Activated naive CD4-positive, alpha-beta T cell treated with anti-CD3 and anti-CD28 coated beads for 36 hours (primary cell): Measurements from ENCODE around the gene ASCL5. TPM values are rescaled to one million over a fixed set of nuclear protein-coding genes. Genes with fewer than 3 reads are reported as not detected.

ENCODE experiments used
- CTCF ChIA-PET: fragments of 350-600 bp; sonication (Branson Sonifier 250); formaldehyde crosslinking; loops from one replicate; lab custom pipeline; 2021; ENCODE audit warnings: antibody characterized with exemption; lab: Charles Lee
- DNase-seq: peaks from one replicate; pipeline ENCODE4 v3.0.0-alpha.2; 2020
- H3K27ac Mint-ChIP-seq: one replicate; pipeline ENCODE4 v1.8.0; 2021; ENCODE audit warnings: mild to moderate bottlenecking, mixed read lengths
- H3K27me3 Mint-ChIP-seq: one replicate; pipeline ENCODE4 v1.8.0; 2021; ENCODE audit warnings: low read depth, mixed read lengths
- H3K36me3 Mint-ChIP-seq: one replicate; pipeline ENCODE4 v1.8.0; 2021; ENCODE audit warnings: low read depth, mixed read lengths
- H3K4me1 Mint-ChIP-seq: one replicate; pipeline ENCODE4 v1.8.0; 2021; ENCODE audit warnings: low read depth, mixed read lengths
- H3K4me3 Mint-ChIP-seq: one replicate; pipeline ENCODE4 v1.8.0; 2021; ENCODE audit warnings: mild to moderate bottlenecking, moderate library complexity, mixed read lengths
- H3K9me3 Mint-ChIP-seq: one replicate; pipeline ENCODE4 v1.8.0; 2021; ENCODE audit warnings: mixed read lengths
- intact Hi-C: fragments of 100-400 bp; cut with micrococcal nuclease; formaldehyde crosslinking; loops from one replicate; pipeline ENCODE4 v1.15.1; 2023
- total RNA-seq, 2 experiments: library from RNA; stranded (reverse); gene quantifications; one replicate each; pipeline ENCODE4 v1.2.3, GENCODE V29; 2021

Gene ASCL5
- total RNA-seq, 2 experiments from 2014 or later: not detected

DNA sequence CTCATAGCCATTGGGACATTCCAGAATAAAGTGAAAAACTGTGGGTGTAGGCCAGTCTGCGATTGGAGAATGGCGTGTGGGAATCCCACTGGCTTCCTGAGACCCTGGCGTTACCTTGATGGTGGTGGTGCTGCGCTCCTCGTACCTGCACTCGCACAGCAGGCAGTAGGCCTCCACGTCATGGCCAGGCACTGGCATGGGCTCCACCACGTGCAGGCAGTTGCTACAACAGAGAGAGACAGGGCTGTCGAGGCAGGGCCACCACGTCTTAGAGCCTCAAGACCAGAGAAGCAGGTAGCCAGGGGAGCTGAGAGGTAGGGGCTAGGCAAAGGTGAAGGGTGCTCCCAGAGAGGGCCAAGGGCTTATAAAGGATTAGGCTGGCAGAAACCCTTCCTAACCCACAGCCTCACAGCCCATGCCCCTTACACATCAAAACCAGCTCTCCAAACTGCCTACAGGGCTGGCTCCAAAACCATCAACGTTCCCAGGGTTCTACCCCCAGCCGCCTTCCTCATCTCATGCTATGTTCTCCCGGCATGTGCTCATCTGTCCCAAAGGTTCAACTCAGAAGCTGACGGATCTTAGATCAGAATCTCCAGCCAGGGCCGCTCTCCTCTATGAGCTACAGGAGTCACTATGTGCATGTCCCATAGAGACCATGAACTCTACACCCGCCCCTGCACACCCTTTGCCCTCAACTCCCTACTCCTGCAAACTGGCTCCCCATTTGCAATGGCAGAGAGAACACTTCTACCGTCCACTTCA is 19.8 kb upstream of the ASCL5 start:
- Mint-ChIP-seq H3K4me1 (no peaks in the 10 kb centered on the region), H3K36me3 (peaks cover 7% of the 10 kb centered on the region), H3K9me3 (no peaks in the 10 kb centered on the region), H3K27ac (no peak overlapping the region), H3K27me3 (no peaks in the 10 kb centered on the region), H3K4me3 (no peak overlapping the region)
- DNase-seq: no peak
- CTCF ChIA-PET: interaction anchor here (1.3 to 5.1 kb wide), 2 partner anchors 28 to 76 kb away, joined by 3 to 23 read pairs; no protein-coding TSS in a partner anchor
- intact Hi-C loops: no loop called here

DNA sequence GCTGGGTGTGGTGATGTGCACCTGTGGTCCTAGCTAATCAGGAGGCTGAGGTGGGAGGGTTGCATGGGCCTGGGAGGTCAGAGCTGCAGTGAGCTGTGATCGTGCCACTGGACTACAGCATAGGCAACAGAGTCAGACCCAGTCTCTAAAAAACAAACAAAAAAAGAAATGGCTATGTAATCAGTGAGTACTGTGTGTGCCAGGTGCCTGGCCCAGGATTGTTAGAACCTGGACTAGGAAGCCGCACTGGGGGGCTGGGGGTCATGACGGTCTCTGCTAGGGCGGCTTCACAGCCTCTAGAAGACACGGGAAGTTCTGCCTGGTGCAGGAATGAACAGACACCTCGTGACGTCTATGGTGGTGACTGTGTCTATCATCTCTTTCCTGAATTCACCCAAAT is 18.8 kb upstream of the ASCL5 start:
- Mint-ChIP-seq H3K4me1 (no peaks in the 10 kb centered on the region), H3K4me3 (no peak overlapping the region), H3K27me3 (no peaks in the 10 kb centered on the region), H3K9me3 (no peaks in the 10 kb centered on the region), H3K27ac (no peak overlapping the region), H3K36me3 (peaks cover 10% of the 10 kb centered on the region)
- CTCF ChIA-PET: interaction anchor here (0.6 to 5.1 kb wide), 2 partner anchors 77 to 1259 kb away, joined by 4 to 23 read pairs; no protein-coding TSS in a partner anchor
- DNase-seq: no peak
- intact Hi-C loops: no loop called here

DNA sequence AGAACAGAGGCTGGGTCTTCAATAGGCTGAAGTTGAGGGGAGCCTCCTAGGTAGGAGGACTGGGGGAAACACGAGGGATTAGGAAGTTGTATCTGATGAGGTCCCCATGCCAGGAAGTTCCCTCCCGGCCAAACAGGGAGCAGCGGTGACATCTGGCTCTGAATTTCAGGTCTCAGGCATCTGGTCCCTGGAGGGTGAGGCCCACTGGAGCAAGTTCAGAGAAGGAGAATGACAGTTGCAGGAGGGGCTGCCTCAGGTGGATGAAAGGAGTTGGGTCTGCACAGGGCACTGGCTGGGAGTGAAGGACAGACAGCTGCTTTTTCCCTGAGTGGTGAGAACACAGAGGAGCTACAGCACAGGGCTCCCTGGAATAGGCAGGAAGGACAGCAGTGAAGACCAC is 18.1 kb upstream of the ASCL5 start:
- DNase-seq: no peak
- H3K27ac Mint-ChIP-seq: no peak overlapping the region
- CTCF ChIA-PET: interaction anchor here (0.6 to 5.1 kb wide), 2 partner anchors 77 to 1260 kb away, joined by 4 to 23 read pairs; no protein-coding TSS in a partner anchor
- intact Hi-C loops: no loop called here
- no peaks in the 10 kb centered on the region for H3K27me3 Mint-ChIP-seq
- H3K9me3 Mint-ChIP-seq: no peaks in the 10 kb centered on the region
- H3K36me3 Mint-ChIP-seq: peaks cover 10% of the 10 kb centered on the region
- H3K4me3 Mint-ChIP-seq: no peak overlapping the region
- no peaks in the 10 kb centered on the region for H3K4me1 Mint-ChIP-seq

GRCh38 chr1:201144701-201145100 is 17.7 kb upstream of the ASCL5 start:
- no peak overlapping the region for H3K27ac Mint-ChIP-seq
- CTCF ChIA-PET: interaction anchor here (0.6 to 5.1 kb wide), 2 partner anchors 78 to 244 kb away, joined by 3 to 23 read pairs; no protein-coding TSS in a partner anchor
- H3K27me3 Mint-ChIP-seq: no peaks in the 10 kb centered on the region

DNA sequence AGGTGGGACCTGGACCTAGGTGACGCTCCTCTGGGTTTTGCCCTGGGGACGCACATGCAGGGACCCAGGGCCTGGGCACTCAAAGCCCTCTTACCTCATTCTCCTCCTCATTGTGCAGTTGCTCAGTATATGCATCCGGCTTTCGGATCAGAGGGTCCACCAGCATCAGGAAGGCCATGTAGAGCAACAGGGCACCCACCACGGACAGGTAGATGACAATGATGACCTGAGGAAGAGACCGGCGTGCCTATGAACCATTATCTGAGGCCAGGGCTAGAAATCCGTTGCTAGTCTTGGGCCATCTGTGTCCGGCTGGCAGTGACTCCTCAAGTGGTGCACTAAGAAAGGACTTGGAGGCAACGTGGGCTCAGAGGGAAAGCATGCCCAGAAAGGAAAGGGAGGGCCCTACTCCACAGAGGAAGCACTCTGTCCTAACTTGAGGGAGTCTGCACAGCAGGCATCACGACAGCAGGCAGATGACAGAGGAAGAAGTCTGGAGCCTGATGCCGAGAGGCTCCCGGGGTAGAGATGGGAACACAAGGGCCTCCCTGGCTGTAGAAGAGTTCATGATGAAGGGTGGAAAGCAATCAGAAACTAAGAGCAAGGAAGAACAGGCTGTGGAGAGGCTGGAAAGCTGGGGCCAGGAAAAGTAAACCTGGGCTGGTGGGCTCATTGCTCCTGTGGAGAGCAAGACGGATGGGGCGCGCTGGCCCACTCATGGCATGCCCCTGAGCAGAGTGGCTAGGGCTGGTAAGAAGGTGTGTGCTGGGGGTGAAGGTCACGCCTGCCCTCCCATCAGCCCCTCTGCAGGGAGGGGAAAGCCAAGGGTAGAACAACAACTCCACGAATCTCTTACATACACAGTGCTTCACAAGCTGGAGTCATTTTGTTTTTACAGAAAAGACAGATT is 17.0 kb upstream of the ASCL5 start:
- CTCF ChIA-PET: interaction anchor here (0.6 kb wide), 1 partner anchor 245 kb away, joined by 3 read pairs; no protein-coding TSS in a partner anchor
- no peak for DNase-seq
- intact Hi-C loops: no loop called here
- no peaks in the 10 kb centered on the region for H3K27me3 Mint-ChIP-seq
- no peaks in the 10 kb centered on the region for H3K9me3 Mint-ChIP-seq
- H3K36me3 Mint-ChIP-seq: peaks cover 9% of the 10 kb centered on the region
- no peak overlapping the region for H3K4me3 Mint-ChIP-seq
- no peak overlapping the region for H3K27ac Mint-ChIP-seq
- H3K4me1 Mint-ChIP-seq: no peaks in the 10 kb centered on the region

More at GRCh38 chr1:201144701-201145100, 17.7 kb upstream of the ASCL5 start:
- DNase-seq: no peak
- Mint-ChIP-seq H3K4me3 (no peak overlapping the region), H3K9me3 (no peaks in the 10 kb centered on the region), H3K36me3 (peaks cover 11% of the 10 kb centered on the region), H3K4me1 (no peaks in the 10 kb centered on the region)
- intact Hi-C loops: no loop called here

DNA sequence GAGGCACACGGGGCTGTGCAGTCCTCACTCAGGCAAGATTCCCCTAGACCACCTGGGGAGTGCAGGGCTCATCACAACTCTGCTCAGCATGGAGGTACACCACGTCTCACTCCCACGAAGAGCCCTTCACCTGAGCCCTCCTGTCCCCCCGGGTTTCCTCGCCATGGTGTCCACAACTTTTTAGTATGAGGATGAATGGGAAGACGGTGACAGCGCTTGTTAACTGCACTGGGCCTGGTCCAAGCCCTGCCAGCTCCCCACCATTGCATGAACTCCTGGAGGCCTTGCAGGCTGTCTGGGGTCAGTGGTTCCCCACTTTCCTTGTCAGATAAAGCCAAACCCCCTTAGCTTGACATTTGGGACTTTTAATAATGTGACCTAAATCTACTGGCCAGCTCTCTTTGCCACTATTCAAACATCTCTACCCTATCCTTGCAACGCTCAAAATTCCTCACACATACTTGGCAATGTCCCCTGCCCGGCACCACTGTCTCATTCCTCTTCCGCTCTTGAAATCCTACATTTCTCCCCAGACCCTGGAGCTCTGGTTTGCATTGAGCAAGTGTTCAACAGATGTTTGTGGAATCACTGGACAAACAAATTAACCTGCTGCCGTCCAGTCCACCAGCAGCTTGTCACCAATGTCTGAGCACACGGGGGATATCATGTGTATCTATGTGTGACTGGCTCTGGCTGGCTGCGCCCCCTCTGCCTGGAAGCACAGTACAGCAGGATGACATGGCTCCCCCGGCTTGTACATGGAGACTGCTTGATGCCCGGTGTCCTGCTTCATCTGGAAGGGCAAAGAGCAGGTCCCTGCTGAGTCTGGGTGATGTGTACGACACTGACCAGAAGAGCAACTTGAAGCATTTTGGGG is 16.1 kb upstream of the ASCL5 start:
- H3K27ac Mint-ChIP-seq: no peak overlapping the region
- no peaks in the 10 kb centered on the region for H3K4me1 Mint-ChIP-seq
- H3K36me3 Mint-ChIP-seq: peaks cover 7% of the 10 kb centered on the region
- intact Hi-C loops: no loop called here
- CTCF ChIA-PET: interaction anchor here (0.7 to 1.1 kb wide), 2 partner anchors 8 to 38 kb away, joined by 3 read pairs; no protein-coding TSS in a partner anchor
- H3K4me3 Mint-ChIP-seq: no peak overlapping the region
- no peak for DNase-seq
- no peaks in the 10 kb centered on the region for H3K9me3 Mint-ChIP-seq
- H3K27me3 Mint-ChIP-seq: no peaks in the 10 kb centered on the region

DNA sequence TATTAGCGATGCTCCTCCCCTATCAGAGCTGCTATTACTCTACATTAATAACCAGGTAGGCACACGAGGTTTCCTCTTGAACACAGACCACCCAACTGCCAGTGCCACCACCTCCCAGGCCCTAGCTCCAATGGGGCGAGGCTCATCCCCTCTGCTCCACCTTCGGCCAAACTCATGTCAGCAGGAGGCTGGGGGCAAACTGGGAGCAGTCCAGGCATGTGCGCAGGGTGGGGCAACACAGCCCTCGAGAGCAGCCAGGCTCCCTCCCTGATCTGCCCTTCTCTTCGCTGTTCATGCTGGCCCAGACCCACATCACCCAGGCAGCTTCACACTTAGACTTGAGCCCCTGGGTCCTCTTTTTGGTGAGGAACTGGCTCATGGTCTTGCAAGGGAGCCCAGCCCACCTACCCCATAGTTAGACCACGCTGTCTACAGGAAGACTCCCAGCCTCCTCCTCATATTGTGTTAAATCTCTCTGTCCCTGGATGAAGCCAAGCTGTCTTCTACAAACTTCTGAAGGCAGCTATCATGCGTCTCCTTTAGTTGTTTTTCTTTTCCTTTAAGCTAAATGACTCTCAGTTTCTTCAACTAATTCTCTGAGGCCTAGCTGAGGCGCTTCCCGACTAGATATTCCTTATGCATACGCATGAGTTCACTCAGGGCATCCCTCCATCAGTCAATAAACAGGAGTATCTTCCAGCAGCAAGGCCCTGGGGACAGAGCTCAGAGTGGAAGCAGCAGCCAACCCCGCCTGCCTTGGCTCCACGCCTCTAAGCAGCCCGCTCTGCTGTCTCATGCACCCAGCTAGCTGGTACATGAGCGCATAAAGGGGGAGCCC is 15.2 kb upstream of the ASCL5 start:
- Mint-ChIP-seq H3K27me3 (no peaks in the 10 kb centered on the region), H3K36me3 (peaks cover 7% of the 10 kb centered on the region), H3K4me1 (no peaks in the 10 kb centered on the region), H3K4me3 (no peak overlapping the region), H3K9me3 (no peaks in the 10 kb centered on the region), H3K27ac (no peak overlapping the region)
- CTCF ChIA-PET: interaction anchor here (0.7 to 1.1 kb wide), 3 partner anchors 9 to 203 kb away, joined by 3 read pairs; no protein-coding TSS in a partner anchor
- no peak for DNase-seq
- intact Hi-C loops: no loop called here

GRCh38 chr1:201141418-201141817 is 14.4 kb upstream of the ASCL5 start:
- no peak overlapping the region for H3K27ac Mint-ChIP-seq
- H3K4me1 Mint-ChIP-seq: no peaks in the 10 kb centered on the region
- H3K36me3 Mint-ChIP-seq: peaks cover 10% of the 10 kb centered on the region
- no peaks in the 10 kb centered on the region for H3K9me3 Mint-ChIP-seq
- no peak overlapping the region for H3K4me3 Mint-ChIP-seq
- intact Hi-C loops: no loop called here
- CTCF ChIA-PET: interaction anchor here (0.9 to 1.8 kb wide), 2 partner anchors 7 to 204 kb away, joined by 3 to 5 read pairs; no protein-coding TSS in a partner anchor
- H3K27me3 Mint-ChIP-seq: no peaks in the 10 kb centered on the region
- no peak for DNase-seq

GRCh38 chr1:201140941-201141260 is 13.9 kb upstream of the ASCL5 start:
- H3K4me3 Mint-ChIP-seq: no peak overlapping the region
- CTCF ChIA-PET: interaction anchor here (0.6 to 1.8 kb wide), 4 partner anchors 8 to 205 kb away, joined by 3 to 5 read pairs (median 3); no protein-coding TSS in a partner anchor
- no peak for DNase-seq
- no peaks in the 10 kb centered on the region for H3K27me3 Mint-ChIP-seq
- H3K4me1 Mint-ChIP-seq: no peaks in the 10 kb centered on the region
- intact Hi-C loops: no loop called here
- no peaks in the 10 kb centered on the region for H3K9me3 Mint-ChIP-seq
- peaks cover 10% of the 10 kb centered on the region for H3K36me3 Mint-ChIP-seq
- no peak overlapping the region for H3K27ac Mint-ChIP-seq

DNA sequence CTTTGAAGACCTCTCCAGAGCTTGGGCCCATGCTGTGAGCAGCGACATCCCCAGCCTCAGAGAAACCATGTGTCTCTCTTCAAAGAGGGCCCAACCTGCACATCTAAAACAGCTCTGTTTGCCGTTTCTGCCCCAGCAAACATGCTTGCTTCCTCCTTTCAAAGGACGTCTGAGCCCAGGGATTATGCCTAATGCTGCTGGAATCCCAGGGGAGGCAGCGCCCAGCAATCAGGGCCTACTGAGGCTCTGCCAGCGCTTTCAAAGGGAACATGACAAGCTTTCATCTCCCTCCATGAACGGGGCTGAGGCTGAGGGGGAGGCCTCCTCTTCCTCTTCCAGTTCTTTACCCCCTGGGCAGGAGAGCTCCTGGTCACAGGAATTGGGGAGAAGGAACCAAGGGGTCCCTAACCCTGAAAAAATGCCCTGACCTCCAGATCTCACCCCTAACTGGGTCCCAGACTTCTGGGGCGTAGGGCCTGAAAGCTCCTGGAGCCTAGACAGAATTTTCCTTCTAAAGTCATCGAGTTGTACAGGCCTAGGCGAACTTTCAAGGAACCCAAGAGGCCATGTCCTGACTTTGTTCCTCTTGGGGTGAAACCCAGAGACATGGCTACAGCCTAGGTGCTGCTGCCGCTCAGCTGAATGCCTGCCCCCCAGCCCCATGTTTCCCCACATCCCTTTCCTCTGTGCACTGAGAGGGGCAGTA is 13.4 kb upstream of the ASCL5 start:
- no peaks in the 10 kb centered on the region for H3K27me3 Mint-ChIP-seq
- no peak for DNase-seq
- H3K4me3 Mint-ChIP-seq: no peak overlapping the region
- CTCF ChIA-PET: interaction anchor here (0.6 to 1.8 kb wide), 3 partner anchors 9 to 32 kb away, joined by 3 to 5 read pairs (median 3); no protein-coding TSS in a partner anchor
- H3K36me3 Mint-ChIP-seq: peaks cover 13% of the 10 kb centered on the region
- no peak overlapping the region for H3K27ac Mint-ChIP-seq
- H3K9me3 Mint-ChIP-seq: no peaks in the 10 kb centered on the region
- intact Hi-C loops: no loop called here
- no peaks in the 10 kb centered on the region for H3K4me1 Mint-ChIP-seq
